K562 (cell line): ENCODE measurements around the gene KCTD16. TPM values are rescaled to one million over a fixed set of nuclear protein-coding genes. Genes with fewer than 3 reads are reported as not detected.

Source experiments
- ATAC-seq: fragments of 200-7000 bp; cut with Tn5 transposase; 3 replicates; pipeline ENCODE4 v1.9.1; 2020; ENCODE audit warnings: moderate library complexity
- BruUV-seq: library from RNA; stranded (reverse); fragments of 400-500 nt; replicated peaks from 2 replicates; lab custom pipeline; 2021; lab: Mats Ljungman, UMichigan
- CTCF ChIA-PET: fragments of 300-600 bp; formaldehyde crosslinking; extraction: SDS; loops from one replicate; lab custom pipeline; 2021; ENCODE audit warnings: low intra/inter-chr PET ratio; lab: Yijun Ruan, JAX
- POLR2A ChIA-PET: fragments of 300-600, 350-650 bp; sonication (Branson Sonifier 250); formaldehyde crosslinking; extraction: SDS; loops from one replicate; lab custom pipeline; 2021; ENCODE audit warnings: antibody characterized with exemption, inconsistent platforms; lab: Yijun Ruan, JAX
- DNase-seq, 4 experiments: peaks; one replicate each; pipeline versions ENCODE4 v3.0.0 to v3.0.0-alpha.2; 2011 to 2018; ENCODE audit warnings: low spot score in 3 of 4, mixed read lengths in 3 of 4; ENCODE audit errors: extremely low read depth in 1 of 4
- FAIRE-seq: peaks from 2 replicates; lab custom pipeline; 2011; peaks lifted over from hg19 to GRCh38; lab: Jason Lieb, UNC
- H2AFZ ChIP-seq: 2 replicates; pipeline ENCODE4 v1.6.0; 2011; ENCODE audit warnings: low read depth, low read length, control low read depth, inconsistent platforms
- H3K27ac ChIP-seq: fragments of 200-600 bp; 3 replicates; pipeline ENCODE4 v1.8.0; 2011; ENCODE audit warnings: low read depth, mild to moderate bottlenecking, control low read depth, inconsistent platforms, low read length, moderate library complexity, mixed read lengths; ENCODE audit errors: extremely low read depth
- H3K27me3 ChIP-seq, 2 experiments: fragments of 300-600 bp in 1 of 2; 2 replicates in 1 of 2; 3 replicates in 1 of 2; pipeline versions ENCODE4 v1.6.0 to v1.8.0; 2011; ENCODE audit warnings: inconsistent platforms in 2 of 2, low read length in 2 of 2, mild to moderate bottlenecking in 1 of 2, mixed read lengths in 1 of 2, moderate library complexity in 1 of 2; ENCODE audit not compliant: control insufficient read depth in 2 of 2, insufficient read depth in 2 of 2
- H3K36me3 ChIP-seq: fragments of 300-600 bp; 3 replicates; pipeline ENCODE4 v1.8.0; 2011; ENCODE audit warnings: mild to moderate bottlenecking, low read length, inconsistent platforms; ENCODE audit not compliant: control insufficient read depth, insufficient read depth
- H3K4me1 ChIP-seq, 2 experiments: fragments of 200-600 bp in 1 of 2; replicated peaks in 1 of 2; 2 replicates in 1 of 2; 3 replicates in 1 of 2; pipeline versions ENCODE4 v1.5.1 to v1.8.0; 2011; ENCODE audit warnings: inconsistent platforms in 2 of 2, low read length in 2 of 2, mild to moderate bottlenecking in 1 of 2, mixed read lengths in 1 of 2, moderate library complexity in 1 of 2; ENCODE audit not compliant: control insufficient read depth in 2 of 2, insufficient read depth in 2 of 2
- H3K4me2 ChIP-seq: 2 replicates; pipeline ENCODE4 v1.6.1; 2011; ENCODE audit warnings: low read length, control low read depth, inconsistent platforms, mixed read lengths; ENCODE audit not compliant: insufficient read depth
- H3K4me3 ChIP-seq: fragments of 200-600 bp; sonication (generic), shearing (Covaris generic); 2 replicates; pipeline ENCODE4 v1.5.1; 2016; ENCODE audit warnings: control low read depth, inconsistent platforms
- H3K79me2 ChIP-seq: fragments of 200-600 bp; 3 replicates; pipeline ENCODE4 v1.8.0; 2011; ENCODE audit warnings: low read length, inconsistent platforms; ENCODE audit not compliant: control insufficient read depth, insufficient read depth
- H3K9ac ChIP-seq, 2 experiments: 2 replicates each; pipeline versions ENCODE4 v1.6.0 to v1.6.1; 2011; ENCODE audit warnings: low read depth in 2 of 2, low read length in 2 of 2, control low read depth in 1 of 2, inconsistent platforms in 1 of 2, mild to moderate bottlenecking in 1 of 2, mixed read lengths in 1 of 2; ENCODE audit not compliant: insufficient read depth in 1 of 2
- H3K9me1 ChIP-seq: one replicate; pipeline ENCODE4 v1.6.0; 2011; ENCODE audit warnings: inconsistent platforms, mild to moderate bottlenecking, low read length, moderate library complexity; ENCODE audit not compliant: control insufficient read depth, insufficient read depth
- H3K9me3 ChIP-seq: replicated peaks from 2 replicates; pipeline ENCODE4 v1.5.1; 2011; ENCODE audit warnings: low read depth, low read length, inconsistent platforms; ENCODE audit not compliant: control insufficient read depth, insufficient read depth
- H4K20me1 ChIP-seq: replicated peaks from 2 replicates; pipeline ENCODE4 v1.6.1; 2011; ENCODE audit warnings: low read length, inconsistent platforms, mixed read lengths; ENCODE audit not compliant: control insufficient read depth, insufficient read depth
- CBFB ChIP-seq: sonication (generic); formaldehyde crosslinking; IDR thresholded peaks from 2 replicates; pipeline ENCODE4 v1.4.0; 2020; ENCODE audit warnings: mild to moderate bottlenecking, missing genetic modification reagents
- GTF2A2 ChIP-seq: IDR thresholded peaks from 2 replicates; pipeline ENCODE4 v1.6.1; 2016; ENCODE audit warnings: mild to moderate bottlenecking, missing genetic modification characterization, missing compliant biosample characterization
- MTF1 ChIP-seq: fragments of 250-450 bp; sonication (Bioruptor Pico); IDR thresholded peaks from 2 replicates; pipeline ENCODE4 v1.9.0; 2021; ENCODE audit warnings: moderate library complexity, mild to moderate bottlenecking, inconsistent platforms, borderline replicate concordance
- POLR2AphosphoS5 ChIP-seq: IDR thresholded peaks from 2 replicates; pipeline ENCODE4 v1.6.1; 2011; ENCODE audit warnings: mild to moderate bottlenecking, low read depth, low read length, moderate library complexity; ENCODE audit not compliant: control insufficient read depth, insufficient read depth
- PTRF ChIP-seq: fragments of 450-650 bp; IDR thresholded peaks from 2 replicates; pipeline ENCODE4 v1.6.1; 2016; ENCODE audit warnings: mild to moderate bottlenecking, missing genetic modification characterization, missing compliant biosample characterization
- SIRT6 ChIP-seq: IDR thresholded peaks from one replicate; pipeline ENCODE4 v1.6.1; 2012; ENCODE audit warnings: low read depth, mild to moderate bottlenecking, control low read depth, inconsistent platforms, low read length, moderate library complexity
- TAF9B ChIP-seq: fragments of 450-650 bp; IDR thresholded peaks from 2 replicates; pipeline ENCODE4 v1.6.1; 2018; ENCODE audit warnings: mild to moderate bottlenecking; ENCODE audit not compliant: partially characterized antibody
- ZNF174 ChIP-seq: fragments of 250-450 bp; sonication (Bioruptor Pico); IDR thresholded peaks from 2 replicates; pipeline ENCODE4 v1.4.0; 2020; ENCODE audit warnings: mild to moderate bottlenecking
- ZNF175 ChIP-seq: fragments of 200-800 bp; sonication (Bioruptor generic); IDR thresholded peaks from 2 replicates; pipeline ENCODE4 v1.6.1; 2016; ENCODE audit warnings: low read depth, mild to moderate bottlenecking, missing genetic modification characterization, missing compliant biosample characterization
- ZNF274 ChIP-seq: IDR thresholded peaks from 2 replicates; pipeline ENCODE4 v1.6.1; 2011; ENCODE audit warnings: low read depth, mild to moderate bottlenecking, low read length, moderate library complexity, borderline replicate concordance
- ZNF282 ChIP-seq: sonication (generic); formaldehyde crosslinking; IDR thresholded peaks from 2 replicates; pipeline ENCODE4 v1.8.1; 2023; ENCODE audit warnings: missing genetic modification reagents
- ZZZ3 ChIP-seq: fragments of 450-650 bp; IDR thresholded peaks from 2 replicates; pipeline ENCODE4 v1.6.1; 2016; ENCODE audit warnings: antibody characterized with exemption, mild to moderate bottlenecking, moderate library complexity
- WGBS: fragments of 100-300 bp; shearing (Covaris generic); methylation state at CpG from one replicate; pipeline ENCODE4 v1.1.6; 2016; ENCODE audit warnings: low coverage, mixed read lengths; ENCODE audit not compliant: insufficient coverage; ENCODE audit errors: missing lambda C conversion rate; 5-methylcytosine and 5-hydroxymethylcytosine counted together
- in situ Hi-C: fragments of 300-500 bp; cut with MboI; formaldehyde crosslinking; loops from 4 replicates; pipeline ENCODE4 v1.15.0; 2018; ENCODE audit warnings: inconsistent platforms, mixed read lengths
- intact Hi-C: fragments of 100-400 bp; cut with micrococcal nuclease; formaldehyde crosslinking; loops from 2 replicates; pipeline ENCODE4 v1.14.2; 2022
- polyA plus RNA-seq, 8 experiments: library from polyadenylated mRNA; depleted of rRNA in 4 of 8; stranded (reverse) in 5 of 8; unstranded in 3 of 8; fragments of >200 nt; fragmentation: Nextera tagmentation in 2 of 8; fragmentation: Illumina TruSeq in 1 of 8; extraction: Ambion mirVana in 2 of 8; extraction: Trizol in 1 of 8; gene quantifications; 2 replicates each; pipeline versions ENCODE4 v1.2.1 to v1.2.3, GENCODE V29; 2011 to 2014; ENCODE audit warnings: inconsistent platforms in 1 of 8, missing spikeins in 1 of 8
- total RNA-seq, 7 experiments: library from RNA; depleted of rRNA in 6 of 7; stranded (reverse); fragments of >200 nt in 6 of 7; fragmentation: Illumina TruSeq in 2 of 7; extraction: Trizol in 2 of 7; gene quantifications; 2 replicates each; pipeline versions ENCODE4 v1.2.1 to v1.2.3, GENCODE V29; 2011 to 2021; ENCODE audit warnings: low replicate concordance in 1 of 7
- TF ChIP-seq, protein P1 (sequence below): fragments of 450-650 bp; IDR thresholded peaks from 2 replicates; pipeline ENCODE4 v1.6.1; 2016; ENCODE audit warnings: low read depth, mild to moderate bottlenecking, moderate library complexity
- TF ChIP-seq, protein P2 (sequence below): fragments of 250-450 bp; sonication (Bioruptor Pico); IDR thresholded peaks from 2 replicates; pipeline ENCODE4 v1.4.0; 2020; ENCODE audit warnings: mild to moderate bottlenecking

KCTD16 gene
- total and polyA plus RNA-seq, 9 of the 15 experiments (the other 6 are each of a cell fraction or from before 2014, with no cell fraction given), result 0.04 TPM; not detected in 8

DNA sequence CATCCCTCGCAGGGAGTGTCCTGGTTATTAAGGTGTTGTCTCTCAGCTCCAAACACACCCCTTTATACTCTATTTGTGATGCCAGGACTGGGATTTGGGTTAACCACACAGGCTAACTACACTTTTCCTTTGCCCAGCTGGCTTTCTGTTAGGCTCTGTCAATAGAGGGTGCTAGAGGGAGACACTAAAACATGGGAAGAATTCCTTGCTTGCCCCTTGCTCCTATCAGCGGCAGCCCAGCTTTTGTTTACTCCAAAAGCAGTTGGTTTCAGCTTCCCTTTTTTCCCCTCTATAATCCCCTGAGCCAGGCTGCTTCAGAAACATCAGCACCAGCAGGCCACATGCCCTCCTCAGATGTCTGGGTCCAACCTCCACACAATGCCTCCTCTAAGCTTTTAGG, 297.1 kb downstream of the KCTD16 start:
- Histone ChIP-seq H3K79me2 (no peaks in the 10 kb centered on the region), H3K27me3 (no peaks in the 10 kb centered on the region), H3K9me1 (no peaks in the 10 kb centered on the region), H4K20me1 (no peaks in the 10 kb centered on the region), H3K27ac (no peak overlapping the region), H3K4me1 (no peaks in the 10 kb centered on the region), H3K4me3 (no peak overlapping the region), H3K9me3 (no peaks in the 10 kb centered on the region), H3K9ac (no peak overlapping the region), H2AFZ (no peak overlapping the region), H3K4me2 (no peak overlapping the region)
- in situ Hi-C loops, result no loop called here
- intact Hi-C loops, result no loop called here
- no peak for DNase-seq
- no peak for ATAC-seq
- FAIRE-seq, result no peak
- no TSS peak for BruUV-seq
- POLR2A ChIA-PET, result no interaction called here
- WGBS, result 0% methylated on average over 2 of the region's 2 CpGs
- TF ChIP-seq GTF2A2 (tag), result no peak
- no peak for TF ChIP-seq POLR2AphosphoS5
- TF ChIP-seq ZNF175 (CRISPR knock-in tag), result no peak
- no peak for TF ChIP-seq ZNF282
- TF ChIP-seq TAF9B, result no peak
- no peak for TF ChIP-seq ZNF274
- TF ChIP-seq, protein P1, sequence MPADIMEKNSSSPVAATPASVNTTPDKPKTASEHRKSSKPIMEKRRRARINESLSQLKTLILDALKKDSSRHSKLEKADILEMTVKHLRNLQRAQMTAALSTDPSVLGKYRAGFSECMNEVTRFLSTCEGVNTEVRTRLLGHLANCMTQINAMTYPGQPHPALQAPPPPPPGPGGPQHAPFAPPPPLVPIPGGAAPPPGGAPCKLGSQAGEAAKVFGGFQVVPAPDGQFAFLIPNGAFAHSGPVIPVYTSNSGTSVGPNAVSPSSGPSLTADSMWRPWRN, result no peak
- TF ChIP-seq CBFB (CRISPR knock-in tag), result no peak
- TF ChIP-seq PTRF, result no peak
- TF ChIP-seq SIRT6, result no peak
- TF ChIP-seq ZNF174, result no peak
- TF ChIP-seq, protein P2, sequence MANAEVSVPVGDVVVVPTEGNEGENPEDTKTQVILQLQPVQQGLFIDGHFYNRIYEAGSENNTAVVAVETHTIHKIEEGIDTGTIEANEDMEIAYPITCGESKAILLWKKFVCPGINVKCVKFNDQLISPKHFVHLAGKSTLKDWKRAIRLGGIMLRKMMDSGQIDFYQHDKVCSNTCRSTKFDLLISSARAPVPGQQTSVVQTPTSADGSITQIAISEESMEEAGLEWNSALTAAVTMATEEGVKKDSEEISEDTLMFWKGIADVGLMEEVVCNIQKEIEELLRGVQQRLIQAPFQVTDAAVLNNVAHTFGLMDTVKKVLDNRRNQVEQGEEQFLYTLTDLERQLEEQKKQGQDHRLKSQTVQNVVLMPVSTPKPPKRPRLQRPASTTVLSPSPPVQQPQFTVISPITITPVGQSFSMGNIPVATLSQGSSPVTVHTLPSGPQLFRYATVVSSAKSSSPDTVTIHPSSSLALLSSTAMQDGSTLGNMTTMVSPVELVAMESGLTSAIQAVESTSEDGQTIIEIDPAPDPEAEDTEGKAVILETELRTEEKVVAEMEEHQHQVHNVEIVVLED (CRISPR knock-in tag), result no peak
- no peak for TF ChIP-seq MTF1
- no peak for TF ChIP-seq ZZZ3
- TF ChIP-seq, all 486 proteins: peak for 0
- CTCF ChIA-PET, result no interaction called here
- H3K36me3 ChIP-seq, result no peaks in the 10 kb centered on the region
